ENCODE measurements around the gene CLDN16. TPM values are rescaled to one million over a fixed set of nuclear protein-coding genes. Genes with fewer than 3 reads are reported as not detected.

Gene CLDN16
- total and polyA plus RNA-seq, 2 of the 4 experiments (the other 2 are of a cell fraction): under 0.01 to 0.09 TPM

GRCh38 chr3:190371152-190371551 lies 16.8 kb upstream of the CLDN16 start:
- Histone ChIP-seq H3K4me2 (ENCODE audit: low read depth, low read length) (no peak overlapping the region), H3K9me1 (ENCODE audit: insufficient read depth, low read length) (no peaks in the 10 kb centered on the region), H3K27me3 (ENCODE audit: control insufficient read depth, insufficient read depth, low read length) (no peaks in the 10 kb centered on the region), H3K36me3 (ENCODE audit: control insufficient read depth, insufficient read depth, low read length) (no peaks in the 10 kb centered on the region), H3K56ac (ENCODE audit: extremely low read depth, insufficient read depth, low read length) (no peak overlapping the region), H3K9ac (ENCODE audit: low read depth, low read length) (no peak overlapping the region), H2BK15ac (ENCODE audit: low read depth, low read length) (no peak overlapping the region), H2AK9ac (replicated peaks; ENCODE audit: low read depth, low read length, poor library complexity) (no peak overlapping the region), H4K91ac (ENCODE audit: insufficient read depth, low read depth, low read length) (no peak overlapping the region), H2BK5ac (ENCODE audit: low read depth, low read length, poor library complexity, severe bottlenecking) (no peak overlapping the region), H3K18ac (ENCODE audit: low read depth, low read length) (no peak overlapping the region), H2AFZ (replicated peaks; ENCODE audit: low read length, poor library complexity) (no peak overlapping the region), H3K4me3 (ENCODE audit: insufficient read depth, low read depth, low read length) (no peak overlapping the region), H4K20me1 (ENCODE audit: insufficient read depth, low read length) (no peaks in the 10 kb centered on the region), H3K79me1 (ENCODE audit: low read depth in 1 of 2, low read length in 2 of 2) (no peaks in the 10 kb centered on the region), H2AK5ac (ENCODE audit: low read depth, low read length) (no peak overlapping the region), H3K23ac (ENCODE audit: low read depth, low read length) (no peak overlapping the region), H3K9me3 (ENCODE audit: control insufficient read depth, insufficient read depth, low read length) (no peaks in the 10 kb centered on the region), H4K8ac (ENCODE audit: low read depth in 2 of 2, low read length in 2 of 2) (no peak overlapping the region), H2BK120ac (ENCODE audit: low read depth, low read length) (no peak overlapping the region), H3K27ac (ENCODE audit: insufficient read depth, low read length) (no peak overlapping the region), H3K4me1 (ENCODE audit: control insufficient read depth, insufficient read depth, low read length) (peaks cover 2% of the 10 kb centered on the region; the same call in 1 of the 2 replicates), H4K5ac (ENCODE audit: low read depth, low read length) (no peak overlapping the region), H2BK20ac (ENCODE audit: low read depth, low read length) (no peak overlapping the region), H3K4ac (ENCODE audit: low read depth, low read length) (no peak overlapping the region), H3K14ac (replicated peaks; ENCODE audit: low read depth, low read length) (no peak overlapping the region)
- intact Hi-C loops (cut with micrococcal nuclease): no loop called here
- ATAC-seq (ENCODE audit: low read depth): no peak
- CTCF ChIA-PET: interaction anchor here (1.5 kb wide), 1 partner anchor 48 kb away, joined by 3 read pairs; no protein-coding TSS in a partner anchor
- TF ChIP-seq, protein P1, sequence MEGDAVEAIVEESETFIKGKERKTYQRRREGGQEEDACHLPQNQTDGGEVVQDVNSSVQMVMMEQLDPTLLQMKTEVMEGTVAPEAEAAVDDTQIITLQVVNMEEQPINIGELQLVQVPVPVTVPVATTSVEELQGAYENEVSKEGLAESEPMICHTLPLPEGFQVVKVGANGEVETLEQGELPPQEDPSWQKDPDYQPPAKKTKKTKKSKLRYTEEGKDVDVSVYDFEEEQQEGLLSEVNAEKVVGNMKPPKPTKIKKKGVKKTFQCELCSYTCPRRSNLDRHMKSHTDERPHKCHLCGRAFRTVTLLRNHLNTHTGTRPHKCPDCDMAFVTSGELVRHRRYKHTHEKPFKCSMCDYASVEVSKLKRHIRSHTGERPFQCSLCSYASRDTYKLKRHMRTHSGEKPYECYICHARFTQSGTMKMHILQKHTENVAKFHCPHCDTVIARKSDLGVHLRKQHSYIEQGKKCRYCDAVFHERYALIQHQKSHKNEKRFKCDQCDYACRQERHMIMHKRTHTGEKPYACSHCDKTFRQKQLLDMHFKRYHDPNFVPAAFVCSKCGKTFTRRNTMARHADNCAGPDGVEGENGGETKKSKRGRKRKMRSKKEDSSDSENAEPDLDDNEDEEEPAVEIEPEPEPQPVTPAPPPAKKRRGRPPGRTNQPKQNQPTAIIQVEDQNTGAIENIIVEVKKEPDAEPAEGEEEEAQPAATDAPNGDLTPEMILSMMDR (conservative IDR thresholded peaks at IDR 0.05; ENCODE audit: low read depth, low read length): no peak
- TF ChIP-seq MAFK (IDR thresholded peaks at IDR 0.05; ENCODE audit: low read depth, low read length) (peak; percentile 34; the same call in 1 of the 2 replicates), NFE2L2 (IDR thresholded peaks at IDR 0.05; ENCODE audit: low read depth, low read length) (no peak), CHD1 (IDR thresholded peaks at IDR 0.05; ENCODE audit: low read depth, low read length) (no peak), RAD21 (IDR thresholded peaks at IDR 0.05; ENCODE audit: low read length) (no peak), RCOR1 (IDR thresholded peaks at IDR 0.05; ENCODE audit: insufficient replicate concordance, low read length) (no peak), FOS (IDR thresholded peaks at IDR 0.05; ENCODE audit: low read depth, low read length) (no peak), POLR2A (IDR thresholded peaks at IDR 0.05; ENCODE audit: low read depth, low read length) (no peak)
- TF ChIP-seq, protein P2, sequence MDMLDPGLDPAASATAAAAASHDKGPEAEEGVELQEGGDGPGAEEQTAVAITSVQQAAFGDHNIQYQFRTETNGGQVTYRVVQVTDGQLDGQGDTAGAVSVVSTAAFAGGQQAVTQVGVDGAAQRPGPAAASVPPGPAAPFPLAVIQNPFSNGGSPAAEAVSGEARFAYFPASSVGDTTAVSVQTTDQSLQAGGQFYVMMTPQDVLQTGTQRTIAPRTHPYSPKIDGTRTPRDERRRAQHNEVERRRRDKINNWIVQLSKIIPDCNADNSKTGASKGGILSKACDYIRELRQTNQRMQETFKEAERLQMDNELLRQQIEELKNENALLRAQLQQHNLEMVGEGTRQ (IDR thresholded peaks at IDR 0.05; ENCODE audit: low read depth, low read length): no peak
- peak; percentile 37 for DNase-seq
- no TSS peak for BruUV-seq (replicated peaks)
- in situ Hi-C loops (cut with MboI; ENCODE audit: low sequenced_read_pairs): no loop called here
- POLR2A ChIA-PET (ENCODE audit: unreplicated experiment): no interaction called here
- dilution Hi-C loops (cut with HindIII; ENCODE audit: low sequenced_read_pairs, unreplicated experiment): no loop called here
- no CpG with 5 or more reads among the region's 2 CpGs for WGBS, 2 experiments (ENCODE audit: extremely low coverage in 2 of 2, insufficient read length in 1 of 2)
